Sigmoid colon (tissue), 4 donors: ENCODE results near the gene CNKSR1.

Source experiments
- EP300 ChIP-seq, 4 donors: sonication (generic); formaldehyde crosslinking; IDR thresholded peaks; one replicate each; pipeline ENCODE4 v1.6.1; 2017; ENCODE audit warnings: antibody characterized with exemption in 4 of 4
- POLR2A ChIP-seq, 2 donors: fragments of 450-650 bp; IDR thresholded peaks; one replicate each; pipeline ENCODE4 v1.6.1; 2016; ENCODE audit warnings: antibody characterized with exemption in 2 of 2, mild to moderate bottlenecking in 2 of 2, moderate library complexity in 2 of 2
- POLR2AphosphoS5 ChIP-seq, 4 donors: sonication (generic); formaldehyde crosslinking; IDR thresholded peaks; one replicate each; pipeline ENCODE4 v1.6.1; 2017; ENCODE audit warnings: antibody characterized with exemption in 4 of 4
- TF ChIP-seq, protein P1 (sequence below), 4 experiments: fragments of 450-650 bp in 3 of 4; fragments of 200-600 bp in 1 of 4; IDR thresholded peaks; one replicate each; pipeline ENCODE4 v1.5.1; 2016 to 2019; ENCODE audit warnings: antibody characterized with exemption in 4 of 4, mild to moderate bottlenecking in 3 of 4, moderate library complexity in 2 of 4

DNA sequence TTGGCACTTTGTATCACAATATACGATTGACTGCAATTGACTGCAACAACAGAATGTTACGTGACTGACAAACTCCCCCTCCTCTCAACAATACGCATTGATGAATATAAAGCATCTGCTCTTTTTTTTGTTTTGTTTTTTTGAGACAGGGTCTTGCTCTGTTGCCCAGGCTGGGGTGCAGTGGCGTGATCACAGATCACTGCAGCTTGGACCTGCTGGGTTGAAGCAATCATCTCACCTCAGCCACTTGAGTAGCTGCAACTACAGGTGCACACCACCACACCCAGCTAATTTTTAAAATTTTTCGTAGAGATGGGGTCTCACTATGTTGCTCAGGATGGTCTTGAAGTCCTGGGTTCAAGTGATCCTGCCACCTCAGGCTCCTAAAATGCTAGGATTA, 35.4 kb downstream of the CNKSR1 start:
- TF ChIP-seq, protein P1, sequence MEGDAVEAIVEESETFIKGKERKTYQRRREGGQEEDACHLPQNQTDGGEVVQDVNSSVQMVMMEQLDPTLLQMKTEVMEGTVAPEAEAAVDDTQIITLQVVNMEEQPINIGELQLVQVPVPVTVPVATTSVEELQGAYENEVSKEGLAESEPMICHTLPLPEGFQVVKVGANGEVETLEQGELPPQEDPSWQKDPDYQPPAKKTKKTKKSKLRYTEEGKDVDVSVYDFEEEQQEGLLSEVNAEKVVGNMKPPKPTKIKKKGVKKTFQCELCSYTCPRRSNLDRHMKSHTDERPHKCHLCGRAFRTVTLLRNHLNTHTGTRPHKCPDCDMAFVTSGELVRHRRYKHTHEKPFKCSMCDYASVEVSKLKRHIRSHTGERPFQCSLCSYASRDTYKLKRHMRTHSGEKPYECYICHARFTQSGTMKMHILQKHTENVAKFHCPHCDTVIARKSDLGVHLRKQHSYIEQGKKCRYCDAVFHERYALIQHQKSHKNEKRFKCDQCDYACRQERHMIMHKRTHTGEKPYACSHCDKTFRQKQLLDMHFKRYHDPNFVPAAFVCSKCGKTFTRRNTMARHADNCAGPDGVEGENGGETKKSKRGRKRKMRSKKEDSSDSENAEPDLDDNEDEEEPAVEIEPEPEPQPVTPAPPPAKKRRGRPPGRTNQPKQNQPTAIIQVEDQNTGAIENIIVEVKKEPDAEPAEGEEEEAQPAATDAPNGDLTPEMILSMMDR (IDR thresholded peaks at IDR 0.05) = no peak
- TF ChIP-seq POLR2AphosphoS5 (IDR thresholded peaks at IDR 0.05) (no peak), POLR2A (IDR thresholded peaks at IDR 0.05) (no peak), EP300 (IDR thresholded peaks at IDR 0.05) (no peak)
